RPMI8226 (cell line): ENCODE data around the gene CSTA.

Experiments used
- DNase-seq: peaks from one replicate; pipeline ENCODE4 v3.0.0-alpha.2; 2015

CSTA gene, protein sequence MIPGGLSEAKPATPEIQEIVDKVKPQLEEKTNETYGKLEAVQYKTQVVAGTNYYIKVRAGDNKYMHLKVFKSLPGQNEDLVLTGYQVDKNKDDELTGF

DNA sequence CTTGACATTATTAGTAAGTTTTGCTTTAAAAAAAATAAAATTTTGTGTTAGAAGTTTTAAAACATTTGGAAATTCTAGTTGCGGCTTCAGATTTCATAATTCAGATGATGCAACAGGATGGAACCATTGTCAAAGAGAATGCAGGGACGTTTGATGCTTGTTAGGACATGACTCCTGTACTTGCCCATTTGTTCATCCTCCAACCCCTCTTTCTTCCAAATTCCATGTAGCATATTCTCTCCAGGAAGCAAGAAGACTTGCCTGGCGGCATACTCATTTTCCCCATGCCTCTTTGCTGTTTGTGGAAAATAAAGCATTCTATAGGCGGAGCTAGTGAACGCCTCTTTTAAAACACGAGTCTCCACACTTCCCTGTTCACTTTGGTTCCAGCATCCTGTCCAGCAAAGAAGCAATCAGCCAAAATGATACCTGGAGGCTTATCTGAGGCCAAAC is at the start of gene CSTA:
Gene CSTA (plus strand): TSS at position 378 of the 453 bp plus-strand sequence. CDS start 45 bp downstream, at position 423.
- no peak for DNase-seq

DNA sequence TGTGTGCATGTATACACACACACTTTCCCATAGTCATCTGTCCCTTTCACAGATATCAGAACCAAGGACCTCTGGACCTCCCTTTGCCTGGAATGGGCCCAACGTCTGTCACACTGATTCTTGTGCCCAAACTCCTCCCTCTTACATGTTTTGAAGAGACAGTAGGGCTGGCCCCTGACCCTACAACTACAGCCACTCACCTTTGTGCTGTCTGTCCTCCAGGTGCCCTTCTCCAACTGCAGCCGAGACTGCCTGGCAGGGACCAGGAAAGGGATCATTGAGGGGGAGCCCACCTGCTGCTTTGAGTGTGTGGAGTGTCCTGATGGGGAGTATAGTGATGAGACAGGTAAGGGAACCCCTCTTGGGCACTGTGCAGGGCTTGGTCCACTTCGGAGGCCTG is 43.2 kb upstream of the CSTA start:
- DNase-seq, result no peak

DNA sequence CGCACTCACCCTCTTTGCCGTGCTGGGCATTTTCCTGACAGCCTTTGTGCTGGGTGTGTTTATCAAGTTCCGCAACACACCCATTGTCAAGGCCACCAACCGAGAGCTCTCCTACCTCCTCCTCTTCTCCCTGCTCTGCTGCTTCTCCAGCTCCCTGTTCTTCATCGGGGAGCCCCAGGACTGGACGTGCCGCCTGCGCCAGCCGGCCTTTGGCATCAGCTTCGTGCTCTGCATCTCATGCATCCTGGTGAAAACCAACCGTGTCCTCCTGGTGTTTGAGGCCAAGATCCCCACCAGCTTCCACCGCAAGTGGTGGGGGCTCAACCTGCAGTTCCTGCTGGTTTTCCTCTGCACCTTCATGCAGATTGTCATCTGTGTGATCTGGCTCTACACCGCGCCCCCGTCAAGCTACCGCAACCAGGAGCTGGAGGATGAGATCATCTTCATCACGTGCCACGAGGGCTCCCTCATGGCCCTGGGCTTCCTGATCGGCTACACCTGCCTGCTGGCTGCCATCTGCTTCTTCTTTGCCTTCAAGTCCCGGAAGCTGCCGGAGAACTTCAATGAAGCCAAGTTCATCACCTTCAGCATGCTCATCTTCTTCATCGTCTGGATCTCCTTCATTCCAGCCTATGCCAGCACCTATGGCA is 41.1 kb upstream of the CSTA start:
- no peak for DNase-seq

DNA sequence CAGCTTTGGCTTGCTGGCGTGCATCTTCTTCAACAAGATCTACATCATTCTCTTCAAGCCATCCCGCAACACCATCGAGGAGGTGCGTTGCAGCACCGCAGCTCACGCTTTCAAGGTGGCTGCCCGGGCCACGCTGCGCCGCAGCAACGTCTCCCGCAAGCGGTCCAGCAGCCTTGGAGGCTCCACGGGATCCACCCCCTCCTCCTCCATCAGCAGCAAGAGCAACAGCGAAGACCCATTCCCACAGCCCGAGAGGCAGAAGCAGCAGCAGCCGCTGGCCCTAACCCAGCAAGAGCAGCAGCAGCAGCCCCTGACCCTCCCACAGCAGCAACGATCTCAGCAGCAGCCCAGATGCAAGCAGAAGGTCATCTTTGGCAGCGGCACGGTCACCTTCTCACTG is 40.6 kb upstream of the CSTA start:
- no peak for DNase-seq

DNA sequence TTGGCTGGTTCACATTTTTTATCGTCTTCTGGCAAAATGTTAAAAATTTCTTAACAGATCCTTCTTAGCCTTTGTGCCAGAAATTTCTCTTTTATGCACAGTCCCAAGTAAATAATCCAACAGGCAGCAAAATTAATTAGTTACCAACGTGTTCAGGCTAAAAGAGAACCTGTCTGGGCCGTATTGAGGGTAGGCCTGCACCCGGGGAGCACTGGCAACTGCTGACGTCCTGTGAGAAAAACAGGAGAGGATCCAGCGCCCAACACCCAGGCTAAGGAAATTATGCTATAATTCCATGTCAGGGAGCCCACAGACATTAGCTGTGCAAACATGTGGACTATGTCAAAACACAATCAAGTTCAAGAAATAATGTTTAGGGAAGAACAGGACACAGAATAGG is 30.7 kb upstream of the CSTA start:
- DNase-seq, result no peak

DNA sequence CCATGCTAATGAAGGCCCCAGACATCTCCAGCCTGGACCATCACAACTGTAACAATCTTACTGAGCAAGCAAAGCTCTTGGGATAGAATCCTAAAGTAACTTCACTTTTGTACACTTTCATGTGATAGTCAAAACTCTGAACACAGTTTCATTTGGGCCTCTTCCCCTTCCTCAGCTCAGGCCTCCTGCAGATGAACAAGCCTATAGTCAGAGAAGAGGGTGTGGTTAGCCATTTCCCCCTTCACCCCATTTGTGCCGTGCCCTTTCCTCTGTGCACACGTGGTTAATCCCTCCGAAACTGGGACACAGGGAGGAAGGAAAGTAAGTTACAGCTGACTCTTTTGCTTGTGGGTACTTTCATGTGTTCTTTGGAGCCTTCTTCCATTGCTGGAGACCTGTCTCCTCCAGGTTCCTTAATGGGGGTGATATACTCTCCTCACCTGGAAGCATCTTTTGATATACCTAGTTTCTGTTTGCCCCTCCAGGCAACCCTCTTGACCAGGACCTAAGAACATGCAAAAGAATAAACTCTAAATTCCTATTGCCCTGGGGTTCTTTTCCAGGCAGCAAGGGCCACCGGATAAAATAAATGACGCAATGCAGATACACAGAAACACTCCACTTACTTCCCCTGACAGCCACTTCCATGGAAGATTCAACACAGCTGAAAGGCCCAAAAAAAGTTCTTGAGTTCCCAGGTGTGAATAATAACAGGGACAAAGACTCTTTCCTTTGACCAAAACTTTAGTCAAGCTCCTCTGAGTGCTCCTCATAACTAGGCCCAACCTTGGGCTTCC is 29.6 kb upstream of the CSTA start:
- no peak for DNase-seq

DNA sequence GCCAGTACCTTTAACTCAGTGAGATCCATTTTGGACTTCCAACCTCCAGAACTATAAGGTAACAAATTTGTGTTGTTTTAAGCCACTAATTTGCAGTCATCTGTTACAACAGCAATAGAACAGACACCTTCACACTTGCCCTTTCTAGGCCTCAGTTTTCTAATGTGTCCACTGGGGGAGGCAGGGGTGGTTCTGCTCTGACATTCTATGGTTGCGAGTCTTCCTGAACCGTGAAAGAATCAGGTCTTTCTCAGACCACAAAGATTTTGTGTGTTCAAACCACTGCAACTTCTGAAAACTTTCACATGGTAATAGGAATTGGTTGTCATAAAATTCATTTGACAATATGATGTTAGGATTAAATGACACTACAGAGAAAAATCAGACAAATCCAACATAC is 26.8 kb upstream of the CSTA start:
- DNase-seq, result no peak

DNA sequence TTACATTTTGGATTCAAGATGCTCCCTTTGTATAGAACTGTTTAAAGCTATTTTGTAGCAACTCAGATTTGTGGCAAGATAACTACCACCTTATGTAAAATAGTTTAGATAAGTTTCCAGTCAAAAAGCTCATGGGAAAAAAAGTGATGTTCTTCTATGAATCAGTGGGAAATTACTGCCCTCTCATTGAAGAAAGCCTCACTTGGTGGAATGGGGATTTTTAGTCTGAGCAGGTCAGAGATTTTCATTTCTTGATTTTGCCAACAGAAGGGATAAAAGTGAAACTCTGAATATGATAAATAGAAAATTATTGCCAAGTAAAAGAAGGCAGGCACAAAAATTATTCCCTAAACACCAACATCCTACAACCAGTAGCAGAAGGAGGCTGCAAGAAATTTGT is 25.8 kb upstream of the CSTA start:
- no peak for DNase-seq

DNA sequence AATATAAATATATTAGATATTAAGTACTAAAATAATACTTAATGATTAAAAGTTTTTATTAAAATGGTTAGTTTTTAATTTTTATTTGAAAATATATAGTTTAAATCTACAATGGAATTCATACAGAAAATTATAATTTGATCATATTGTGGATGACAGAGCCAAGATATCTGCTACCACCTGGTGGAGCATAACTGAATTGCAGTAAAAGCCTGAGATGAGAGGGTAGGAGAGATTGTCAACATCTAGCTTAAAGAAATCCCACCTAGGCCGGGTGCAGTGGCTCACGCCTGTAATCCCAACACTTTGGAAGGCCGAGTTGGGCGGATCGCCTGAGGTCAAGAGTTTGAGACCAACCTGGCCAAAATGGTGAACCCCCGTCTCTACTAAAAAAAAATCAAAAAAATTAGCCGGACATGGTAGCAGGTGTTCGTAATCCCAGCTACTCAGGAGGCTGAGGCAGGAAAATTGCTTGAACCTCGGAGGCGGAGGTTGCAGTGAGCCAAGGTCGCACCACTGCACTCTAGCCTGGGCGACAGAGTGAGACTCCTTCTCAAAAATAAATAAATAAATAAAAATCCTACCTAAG is 25.1 kb upstream of the CSTA start:
- peak; percentile 39 for DNase-seq

DNA sequence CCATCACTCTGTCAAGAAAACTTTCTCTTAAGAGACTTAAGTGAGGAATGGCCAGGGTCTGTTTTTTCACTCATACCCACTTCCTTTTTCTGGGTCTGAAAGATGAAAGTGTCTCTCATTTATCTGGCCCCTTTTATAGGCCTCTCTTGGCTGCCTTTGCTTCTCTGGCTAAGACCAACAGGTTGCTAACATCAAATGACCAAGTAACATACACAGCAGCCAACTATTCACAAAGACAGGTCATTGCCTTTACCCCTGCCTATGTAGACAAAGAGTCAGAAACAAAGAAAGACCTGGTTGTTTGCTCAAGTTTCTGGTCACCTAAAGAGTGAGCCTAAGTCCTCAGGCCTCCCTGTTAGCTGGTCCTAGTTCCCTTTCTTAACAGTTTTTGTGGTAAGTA is 24.0 kb upstream of the CSTA start:
- no peak for DNase-seq

DNA sequence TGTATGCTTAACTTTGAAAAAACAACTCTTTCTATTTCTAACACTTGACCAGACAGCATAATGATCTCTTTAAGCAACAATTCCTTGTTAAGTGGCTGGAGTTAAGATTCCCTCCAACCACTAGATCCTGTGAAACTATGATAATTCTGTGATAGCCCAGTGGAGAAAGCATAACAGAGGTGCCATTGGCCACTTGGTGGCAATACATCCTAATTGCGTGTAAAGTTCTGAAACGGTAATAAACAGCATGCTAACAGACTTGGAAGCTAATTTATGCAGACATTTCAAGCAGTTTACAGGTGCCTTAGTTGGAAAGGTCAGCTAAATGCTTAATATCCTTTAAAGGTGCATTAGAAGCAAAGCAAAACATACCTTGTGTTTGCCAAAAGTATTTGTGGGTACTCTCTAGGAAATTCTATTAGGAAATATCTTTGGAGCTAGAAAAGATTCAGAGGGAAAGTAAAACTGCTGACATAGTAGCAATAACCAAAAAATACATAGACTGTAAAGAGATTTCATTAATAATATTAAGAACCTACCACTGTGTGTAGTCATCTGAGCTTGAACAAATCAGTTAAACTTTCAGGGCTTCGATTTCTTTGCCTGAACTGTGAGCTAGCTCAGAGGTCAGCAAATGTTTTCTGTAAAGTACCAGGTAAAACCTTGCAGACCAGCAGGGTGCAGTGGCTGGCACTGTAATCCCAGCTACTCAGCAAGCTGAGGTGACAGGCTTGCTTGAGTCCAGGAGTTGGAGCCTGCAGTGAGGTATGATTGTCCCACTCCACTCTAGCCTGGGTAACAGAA is 19.0 kb upstream of the CSTA start:
- peak; percentile 40 for DNase-seq

DNA sequence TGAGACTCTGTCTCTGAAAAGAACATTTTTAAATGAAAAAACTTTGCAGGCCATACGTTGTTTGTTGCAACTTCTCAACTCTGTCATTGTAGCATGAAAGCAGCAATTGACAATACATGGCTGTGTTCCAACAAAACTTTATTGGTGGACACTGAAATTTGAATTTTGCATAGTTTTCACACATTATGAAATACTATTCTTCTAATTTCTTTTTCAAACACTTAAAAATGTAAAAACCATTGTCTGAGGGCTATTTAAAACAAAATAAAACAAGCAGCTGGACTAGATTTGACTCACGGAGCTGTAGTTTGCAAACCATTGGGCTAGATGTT is 18.5 kb upstream of the CSTA start:
- no peak for DNase-seq

DNA sequence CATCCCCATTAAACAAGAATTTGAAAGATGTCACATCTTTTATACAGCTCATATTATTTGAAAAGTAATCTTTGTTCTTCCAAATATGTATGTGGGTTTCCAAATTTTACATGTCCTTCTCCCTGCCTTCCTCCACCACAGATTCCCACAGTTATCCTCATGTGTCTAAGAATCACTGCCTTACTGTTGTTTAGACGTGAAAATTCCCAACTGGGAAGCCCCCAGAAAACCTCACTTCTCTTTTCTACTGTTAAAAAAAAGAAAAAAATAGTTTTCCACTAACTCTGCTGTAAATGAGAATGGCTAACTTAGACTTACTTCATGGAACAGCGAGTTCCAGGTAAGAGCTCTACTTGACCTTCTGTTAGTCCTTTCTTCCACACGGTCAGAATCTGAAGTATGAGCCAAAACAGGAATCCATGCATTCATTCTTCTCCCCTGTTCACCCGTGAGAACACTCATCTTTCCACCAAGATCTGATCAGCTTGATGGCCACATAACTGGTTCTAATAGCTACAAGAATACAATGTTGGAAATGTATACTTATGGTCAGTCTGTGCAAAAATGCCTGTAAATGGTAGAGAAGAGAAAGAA is 17.9 kb upstream of the CSTA start:
- DNase-seq, result no peak

DNA sequence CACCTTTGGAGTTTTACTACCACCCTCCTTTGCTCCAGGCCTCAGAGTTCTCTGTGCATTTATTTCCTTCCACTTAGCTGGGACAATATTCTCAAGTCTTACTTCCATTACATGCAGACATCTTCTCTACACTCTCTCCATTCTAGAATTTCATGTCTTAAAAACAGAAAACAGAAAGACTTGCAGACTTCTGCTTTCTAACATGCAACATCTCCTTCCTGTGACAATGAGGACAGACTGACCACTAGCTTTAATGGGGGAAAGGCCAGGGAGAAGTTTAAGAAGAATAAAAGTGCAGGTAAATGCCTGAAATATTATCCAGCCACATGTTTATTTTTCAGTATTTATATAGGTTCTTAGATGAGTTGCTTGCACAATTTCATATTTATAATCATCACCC is 17.1 kb upstream of the CSTA start:
- DNase-seq, result no peak

DNA sequence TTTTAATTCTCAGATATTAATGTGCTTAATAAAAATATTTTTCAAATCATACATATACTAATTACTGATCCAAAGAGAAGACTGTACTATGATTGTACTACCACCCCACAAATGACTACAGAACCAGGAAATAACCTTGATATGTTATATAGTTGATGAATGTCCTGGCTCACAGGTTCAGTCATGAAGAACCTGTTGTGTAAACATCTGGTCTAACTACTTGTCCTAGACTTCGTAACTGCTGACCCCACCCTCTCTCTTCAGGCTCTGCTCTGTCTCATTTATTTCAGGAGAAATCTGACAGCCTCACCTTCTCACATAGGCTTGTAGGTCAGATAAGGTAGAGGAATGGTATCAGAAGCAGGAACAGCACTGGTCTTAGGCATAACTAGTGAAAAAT is 14.7 kb upstream of the CSTA start:
- no peak for DNase-seq

DNA sequence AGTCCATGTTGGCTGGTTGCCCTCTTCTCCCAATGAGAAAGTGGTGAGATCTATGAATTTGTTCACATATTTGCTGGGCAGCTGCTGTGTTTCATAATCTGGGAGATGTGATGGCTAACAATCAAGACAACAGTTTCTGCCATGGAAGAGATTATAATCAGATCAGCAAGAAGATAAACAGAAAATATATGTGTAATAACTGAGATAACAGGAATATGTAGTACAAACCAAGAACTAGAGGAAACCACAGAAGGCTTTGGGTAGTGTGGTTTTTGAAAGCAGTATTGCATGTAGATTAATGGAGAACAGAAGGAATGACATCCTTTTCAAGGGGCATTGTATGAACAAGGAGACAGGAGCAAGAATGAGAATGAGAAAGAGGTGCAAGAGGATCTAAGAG is 12.2 kb upstream of the CSTA start:
- DNase-seq, result no peak

DNA sequence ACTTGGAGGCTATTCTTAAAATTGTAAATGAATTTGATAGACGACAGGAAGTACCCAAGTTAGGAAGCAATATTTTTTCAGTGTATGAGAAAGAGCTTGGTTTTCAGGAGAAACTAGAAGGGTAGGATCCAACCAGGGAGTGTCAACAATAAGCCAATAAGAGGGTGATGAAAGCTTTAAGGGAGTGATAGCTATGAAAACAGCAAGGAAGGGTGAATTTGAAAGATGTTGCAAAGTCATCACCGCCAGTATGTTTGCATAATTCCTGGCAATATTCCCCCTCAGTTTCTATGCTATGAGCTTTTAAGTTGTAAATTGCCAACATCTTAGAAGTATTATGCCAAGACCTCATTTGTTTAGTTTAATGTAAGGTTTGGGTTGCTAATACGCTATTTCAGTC is 11.8 kb upstream of the CSTA start:
- no peak for DNase-seq

DNA sequence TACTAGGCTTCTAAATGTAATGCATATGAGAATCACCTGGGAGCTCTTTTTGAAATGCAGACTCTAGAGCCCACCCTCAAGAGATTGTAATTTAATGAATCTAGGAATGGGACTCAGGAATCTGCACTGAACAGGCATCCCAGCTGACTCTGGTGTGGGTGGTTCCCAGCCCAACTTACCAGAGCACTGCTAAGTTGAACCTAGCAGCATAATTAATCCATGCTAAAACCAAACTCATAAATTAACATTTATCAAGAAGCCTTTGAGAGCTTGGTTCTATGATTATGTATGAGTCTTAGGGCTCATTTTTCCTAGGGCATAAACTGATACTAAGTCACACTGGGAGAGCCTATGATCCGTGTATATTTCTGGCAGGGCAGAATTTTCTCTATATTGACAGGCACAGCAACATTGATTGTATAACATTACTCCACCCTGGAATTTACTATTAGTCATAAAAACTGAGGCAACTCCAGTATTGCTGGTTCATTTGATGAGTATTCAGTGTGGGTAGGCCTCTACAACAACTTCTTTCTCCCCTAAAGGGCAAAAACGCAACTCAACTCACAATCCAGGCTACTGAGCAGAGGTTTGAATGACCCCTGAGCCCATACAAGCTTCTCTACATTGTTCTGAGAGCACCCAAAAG is 10.7 kb upstream of the CSTA start:
- DNase-seq, result no peak

DNA sequence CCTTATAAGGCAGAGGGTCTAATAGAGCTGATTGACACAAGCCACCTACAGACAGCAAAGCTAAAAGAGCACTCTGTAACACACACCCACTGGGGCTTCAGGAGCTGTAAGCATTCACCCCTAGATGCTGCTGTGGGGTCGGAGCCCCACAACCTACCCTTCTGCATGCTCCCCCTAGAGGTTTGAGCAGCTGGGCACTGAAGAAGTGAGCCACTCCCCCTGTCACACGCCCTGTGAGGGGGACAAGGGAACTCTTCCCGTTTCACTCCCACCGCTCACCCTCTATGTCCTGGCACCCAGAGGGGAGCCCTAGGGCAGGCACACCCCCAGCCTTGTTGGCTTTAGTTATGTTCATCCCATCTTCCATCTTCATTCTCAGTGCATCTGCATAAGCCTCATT is 9.4 kb upstream of the CSTA start:
- no peak for DNase-seq

DNA sequence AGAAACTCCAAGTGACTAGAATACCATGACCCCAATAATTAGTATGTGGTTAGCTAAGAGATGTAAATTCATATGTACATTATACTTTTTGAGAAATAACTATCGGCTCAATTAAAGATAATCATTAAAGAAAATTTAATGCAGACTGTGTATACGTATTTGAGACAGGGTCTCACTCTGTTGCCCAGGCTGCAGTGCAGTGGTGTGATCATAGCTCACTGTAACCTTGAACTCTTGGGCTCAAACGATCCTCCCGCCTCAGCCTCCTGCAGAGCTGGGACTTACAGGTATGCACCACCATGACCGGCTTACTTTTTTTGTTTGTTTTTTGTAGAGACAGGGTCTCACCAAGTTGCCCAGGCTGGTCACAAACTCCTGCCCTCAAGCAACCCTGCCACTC is 8.7 kb upstream of the CSTA start:
- DNase-seq, result no peak

DNA sequence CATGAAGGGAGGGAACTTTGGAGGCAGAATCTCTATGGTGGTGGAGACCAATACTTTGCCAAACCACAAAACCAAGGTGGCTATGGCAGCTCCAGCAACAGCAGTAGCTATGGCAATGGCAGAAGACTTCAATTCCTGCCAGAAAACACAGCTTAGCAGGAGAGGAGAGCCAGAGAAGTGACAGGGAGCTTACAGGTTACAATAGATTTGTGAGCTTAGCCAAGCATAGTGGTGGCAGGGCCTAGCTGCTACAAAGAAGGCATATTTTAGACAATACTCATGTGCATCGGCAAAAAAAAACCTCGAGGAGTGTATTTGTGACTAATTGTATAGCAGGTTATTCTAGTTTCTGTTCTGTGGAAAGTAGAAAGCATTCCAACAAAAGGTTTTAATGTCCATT is 6.4 kb upstream of the CSTA start:
- DNase-seq, result no peak
